MM.1S (cell line): ENCODE results near the gene SETD2.

Experiments used
- DNase-seq: peaks from one replicate; pipeline ENCODE4 v3.0.0-alpha.2; 2015
- H2AFZ ChIP-seq: fragments of 300-600 bp; sonication (generic); 2 replicates; pipeline ENCODE4 v1.6.0; 2016; ENCODE audit warnings: antibody characterized with exemption, low read length
- H3F3A ChIP-seq: fragments of 300-600 bp; sonication (generic); 2 replicates; pipeline ENCODE4 v1.6.1; 2016; ENCODE audit warnings: mild to moderate bottlenecking, antibody characterized with exemption, low read length, moderate library complexity, mixed read lengths; ENCODE audit not compliant: insufficient read depth
- H3K27ac ChIP-seq: fragments of 300-600 bp; sonication (generic); 2 replicates; pipeline ENCODE4 v1.5.1; 2016; ENCODE audit warnings: mild to moderate bottlenecking, low read length
- H3K27me3 ChIP-seq: fragments of 300-600 bp; sonication (generic); replicated peaks from 2 replicates; pipeline ENCODE4 v1.6.0; 2016; ENCODE audit warnings: low read length; ENCODE audit not compliant: insufficient read depth
- H3K36me3 ChIP-seq: fragments of 300-600 bp; sonication (generic); replicated peaks from 2 replicates; pipeline ENCODE4 v1.6.1; 2016; ENCODE audit warnings: mild to moderate bottlenecking, low read length, mixed read lengths; ENCODE audit not compliant: insufficient read depth
- H3K4me1 ChIP-seq: fragments of 300-600 bp; sonication (generic); 2 replicates; pipeline ENCODE4 v1.6.1; 2016; ENCODE audit warnings: low read length, mixed read lengths
- H3K4me2 ChIP-seq: fragments of 300-600 bp; sonication (generic); 2 replicates; pipeline ENCODE4 v1.6.0; 2016; ENCODE audit warnings: low read depth, low read length
- H3K4me3 ChIP-seq: fragments of 300-600 bp; sonication (generic); 2 replicates; pipeline ENCODE4 v1.5.1; 2016; ENCODE audit warnings: low read length, mixed read lengths
- H3K79me2 ChIP-seq: fragments of 300-600 bp; sonication (generic); 2 replicates; pipeline ENCODE4 v1.6.1; 2016; ENCODE audit warnings: mixed run types, low read length, mixed read lengths
- H3K9ac ChIP-seq: fragments of 300-600 bp; sonication (generic); 2 replicates; pipeline ENCODE4 v1.6.1; 2016; ENCODE audit warnings: low read length, mixed read lengths
- H3K9me2 ChIP-seq: fragments of 300-600 bp; sonication (generic); replicated peaks from 2 replicates; pipeline ENCODE4 v1.6.1; 2016; ENCODE audit warnings: mild to moderate bottlenecking, low read length, mixed read lengths; ENCODE audit not compliant: insufficient read depth
- H3K9me3 ChIP-seq: fragments of 300-600 bp; sonication (generic); replicated peaks from 2 replicates; pipeline ENCODE4 v1.6.1; 2016; ENCODE audit warnings: mild to moderate bottlenecking, low read length, mixed read lengths; ENCODE audit not compliant: insufficient read depth
- H4K20me1 ChIP-seq: fragments of 300-600 bp; sonication (generic); 2 replicates; pipeline ENCODE4 v1.6.1; 2016; ENCODE audit warnings: mild to moderate bottlenecking, low read length, moderate library complexity, mixed read lengths; ENCODE audit not compliant: insufficient read depth
- CTCF ChIP-seq: fragments of 300-600 bp; sonication (generic); IDR thresholded peaks from 2 replicates; pipeline ENCODE4 v1.5.1; 2016; ENCODE audit warnings: antibody characterized with exemption, low read length, mixed read lengths
- EZH2 ChIP-seq: fragments of 300-600 bp; sonication (generic); optimal IDR thresholded peaks from 2 replicates; pipeline ENCODE3; 2017; ENCODE audit warnings: low read depth, mild to moderate bottlenecking, antibody characterized with exemption, low read length, mixed read lengths
- EZH2phosphoT487 ChIP-seq: fragments of 300-600 bp; sonication (generic); IDR thresholded peaks from 2 replicates; pipeline ENCODE4 v1.6.1; 2018; ENCODE audit warnings: antibody characterized with exemption, low read length

SETD2 gene

GRCh38 chr3:47108546-47108945 is 55.4 kb downstream of the SETD2 start:
- Histone ChIP-seq H3K9me2 (no peaks in the 10 kb centered on the region), H2AFZ (no peak overlapping the region), H3K9me3 (no peaks in the 10 kb centered on the region), H4K20me1 (no peaks in the 10 kb centered on the region), H3K4me1 (no peaks in the 10 kb centered on the region), H3K4me3 (no peak overlapping the region), H3K27ac (no peak overlapping the region), H3K36me3 (no peaks in the 10 kb centered on the region; the same call in 1 of the 2 replicates), H3K4me2 (no peak overlapping the region), H3K79me2 (0 out of 2 replicates have a peak, but pooled peaks cover 3% of the 10 kb centered on the region), H3F3A (no peaks in the 10 kb centered on the region), H3K27me3 (no peaks in the 10 kb centered on the region), H3K9ac (no peak overlapping the region)
- no peak for TF ChIP-seq CTCF
- no peak for TF ChIP-seq EZH2phosphoT487
- no peak for TF ChIP-seq EZH2
- no peak for DNase-seq

- no peaks in the 10 kb centered on the region; the same call in 1 of the 2 replicates for H3K36me3 ChIP-seq
- no peaks in the 10 kb centered on the region for H3K4me1 ChIP-seq
- no peak for DNase-seq
- no peaks in the 10 kb centered on the region for H3F3A ChIP-seq
- H3K9ac ChIP-seq, result no peak overlapping the region
- 0 out of 2 replicates have a peak, but pooled peaks cover under 1% of the 10 kb centered on the region for H3K79me2 ChIP-seq
- H3K9me3 ChIP-seq, result no peaks in the 10 kb centered on the region
- H3K4me3 ChIP-seq, result no peak overlapping the region
- H3K27me3 ChIP-seq, result no peaks in the 10 kb centered on the region
- H3K4me2 ChIP-seq, result no peak overlapping the region
- H3K9me2 ChIP-seq, result no peaks in the 10 kb centered on the region
- TF ChIP-seq CTCF (no peak), EZH2phosphoT487 (no peak), EZH2 (no peak)
- H3K27ac ChIP-seq, result no peak overlapping the region
- H2AFZ ChIP-seq, result no peak overlapping the region
- H4K20me1 ChIP-seq, result no peaks in the 10 kb centered on the region
Observed at GRCh38 chr3:47104259-47104658, 59.7 kb downstream of the SETD2 start.

GRCh38 chr3:47103619-47104018 is 60.3 kb downstream of the SETD2 start:
- Histone ChIP-seq H3K4me2 (no peak overlapping the region), H3K79me2 (no peaks in the 10 kb centered on the region), H4K20me1 (no peaks in the 10 kb centered on the region), H3F3A (no peaks in the 10 kb centered on the region), H3K9me2 (no peaks in the 10 kb centered on the region), H3K9ac (no peak overlapping the region), H3K9me3 (no peaks in the 10 kb centered on the region), H3K27ac (no peak overlapping the region), H3K4me3 (no peak overlapping the region), H3K4me1 (no peaks in the 10 kb centered on the region), H3K27me3 (no peaks in the 10 kb centered on the region), H2AFZ (no peak overlapping the region), H3K36me3 (no peaks in the 10 kb centered on the region; the same call in 1 of the 2 replicates)
- DNase-seq, result no peak
- no peak for TF ChIP-seq EZH2
- no peak for TF ChIP-seq CTCF
- TF ChIP-seq EZH2phosphoT487, result no peak
